Osteocyte (in vitro differentiated cells): ENCODE measurements around the gene PCSK2. TPM values are rescaled to one million over a fixed set of nuclear protein-coding genes. Genes with fewer than 3 reads are reported as not detected.

ENCODE experiments used
- DNase-seq: peaks from one replicate; pipeline ENCODE4 v3.0.0; 2021; ENCODE audit warnings: mixed read lengths; ENCODE audit not compliant: unreplicated experiment; ENCODE audit errors: extremely low spot score
- H3K27ac Mint-ChIP-seq: one replicate; pipeline ENCODE4 v1.8.0; 2021; ENCODE audit warnings: mild to moderate bottlenecking, mixed read lengths; ENCODE audit not compliant: unreplicated experiment
- H3K27me3 Mint-ChIP-seq: one replicate; pipeline ENCODE4 v1.8.0; 2021; ENCODE audit warnings: mixed read lengths; ENCODE audit not compliant: unreplicated experiment
- H3K36me3 Mint-ChIP-seq: one replicate; pipeline ENCODE4 v1.8.0; 2021; ENCODE audit warnings: mixed read lengths; ENCODE audit not compliant: unreplicated experiment
- H3K4me1 Mint-ChIP-seq: one replicate; pipeline ENCODE4 v1.8.0; 2021; ENCODE audit warnings: mixed read lengths; ENCODE audit not compliant: unreplicated experiment
- H3K4me3 Mint-ChIP-seq: one replicate; pipeline ENCODE4 v1.8.0; 2021; ENCODE audit warnings: mild to moderate bottlenecking, moderate library complexity, mixed read lengths; ENCODE audit not compliant: unreplicated experiment
- H3K9me3 Mint-ChIP-seq: one replicate; pipeline ENCODE4 v1.8.0; 2021; ENCODE audit warnings: mixed read lengths; ENCODE audit not compliant: unreplicated experiment
- total RNA-seq: library from RNA; stranded (reverse); gene quantifications from 2 replicates; pipeline ENCODE4 v1.2.1, GENCODE V29; 2021
- TF ChIP-seq, protein P1 (sequence below): fragments of 200-600 bp; sonication (generic); IDR thresholded peaks from 2 replicates; pipeline ENCODE4 v1.5.0; 2021; ENCODE audit warnings: antibody characterized with exemption, mild to moderate bottlenecking, moderate library complexity

Gene PCSK2
- total RNA-seq, 1 donor from 2014 or later = not detected

- DNase-seq = no peak
- TF ChIP-seq, protein P1, sequence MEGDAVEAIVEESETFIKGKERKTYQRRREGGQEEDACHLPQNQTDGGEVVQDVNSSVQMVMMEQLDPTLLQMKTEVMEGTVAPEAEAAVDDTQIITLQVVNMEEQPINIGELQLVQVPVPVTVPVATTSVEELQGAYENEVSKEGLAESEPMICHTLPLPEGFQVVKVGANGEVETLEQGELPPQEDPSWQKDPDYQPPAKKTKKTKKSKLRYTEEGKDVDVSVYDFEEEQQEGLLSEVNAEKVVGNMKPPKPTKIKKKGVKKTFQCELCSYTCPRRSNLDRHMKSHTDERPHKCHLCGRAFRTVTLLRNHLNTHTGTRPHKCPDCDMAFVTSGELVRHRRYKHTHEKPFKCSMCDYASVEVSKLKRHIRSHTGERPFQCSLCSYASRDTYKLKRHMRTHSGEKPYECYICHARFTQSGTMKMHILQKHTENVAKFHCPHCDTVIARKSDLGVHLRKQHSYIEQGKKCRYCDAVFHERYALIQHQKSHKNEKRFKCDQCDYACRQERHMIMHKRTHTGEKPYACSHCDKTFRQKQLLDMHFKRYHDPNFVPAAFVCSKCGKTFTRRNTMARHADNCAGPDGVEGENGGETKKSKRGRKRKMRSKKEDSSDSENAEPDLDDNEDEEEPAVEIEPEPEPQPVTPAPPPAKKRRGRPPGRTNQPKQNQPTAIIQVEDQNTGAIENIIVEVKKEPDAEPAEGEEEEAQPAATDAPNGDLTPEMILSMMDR = no peak
- H3K36me3 Mint-ChIP-seq = no peaks in the 10 kb centered on the region
- no peak overlapping the region for H3K27ac Mint-ChIP-seq
- no peaks in the 10 kb centered on the region for H3K9me3 Mint-ChIP-seq
- H3K27me3 Mint-ChIP-seq = no peaks in the 10 kb centered on the region
- H3K4me3 Mint-ChIP-seq = no peak overlapping the region
- H3K4me1 Mint-ChIP-seq = peaks cover 11% of the 10 kb centered on the region
Observed at GRCh38 chr20:17519606-17520285, 292.9 kb downstream of the PCSK2 start.

GRCh38 chr20:17520583-17520982, 293.7 kb downstream of the PCSK2 start:
- DNase-seq = no peak
- H3K36me3 Mint-ChIP-seq = no peaks in the 10 kb centered on the region
- peaks cover 11% of the 10 kb centered on the region for H3K4me1 Mint-ChIP-seq
- TF ChIP-seq, protein P1 = no peak
- no peak overlapping the region for H3K27ac Mint-ChIP-seq
- no peaks in the 10 kb centered on the region for H3K27me3 Mint-ChIP-seq
- no peak overlapping the region for H3K4me3 Mint-ChIP-seq
- no peaks in the 10 kb centered on the region for H3K9me3 Mint-ChIP-seq

- Mint-ChIP-seq H3K4me1 (peaks cover 11% of the 10 kb centered on the region), H3K36me3 (no peaks in the 10 kb centered on the region), H3K9me3 (no peaks in the 10 kb centered on the region), H3K27me3 (no peaks in the 10 kb centered on the region), H3K4me3 (no peak overlapping the region), H3K27ac (no peak overlapping the region)
- DNase-seq = no peak
- TF ChIP-seq, protein P1 = no peak
Observed at GRCh38 chr20:17522528-17522927, 295.7 kb downstream of the PCSK2 start.

GRCh38 chr20:17523326-17523725, 296.5 kb downstream of the PCSK2 start:
- Mint-ChIP-seq H3K4me3 (no peak overlapping the region), H3K27me3 (no peaks in the 10 kb centered on the region), H3K4me1 (peaks cover 11% of the 10 kb centered on the region), H3K36me3 (no peaks in the 10 kb centered on the region), H3K27ac (no peak overlapping the region), H3K9me3 (no peaks in the 10 kb centered on the region)
- no peak for DNase-seq
- TF ChIP-seq, protein P1 = no peak

GRCh38 chr20:17524560-17524959, 297.7 kb downstream of the PCSK2 start:
- H3K27ac Mint-ChIP-seq = no peak overlapping the region
- no peak for DNase-seq
- TF ChIP-seq, protein P1 = no peak
- peaks cover 11% of the 10 kb centered on the region for H3K4me1 Mint-ChIP-seq
- no peaks in the 10 kb centered on the region for H3K36me3 Mint-ChIP-seq
- H3K4me3 Mint-ChIP-seq = no peak overlapping the region
- no peaks in the 10 kb centered on the region for H3K27me3 Mint-ChIP-seq
- H3K9me3 Mint-ChIP-seq = no peaks in the 10 kb centered on the region
